H1 (cell line): ENCODE results near the gene AMPH. TPM values are rescaled to one million over a fixed set of nuclear protein-coding genes. Genes with fewer than 3 reads are reported as not detected.

ENCODE experiments used
- CTCF ChIA-PET: fragments of 300-600 bp; sonication (Branson Sonifier 250); formaldehyde crosslinking; loops from one replicate; lab custom pipeline; 2021; ENCODE audit not compliant: partially characterized antibody; lab: Charles Lee
- POLR2A ChIA-PET: fragments of 300-600 bp; sonication (Branson Sonifier 250); formaldehyde crosslinking; loops from one replicate; lab custom pipeline; 2021; ENCODE audit warnings: inconsistent platforms; ENCODE audit not compliant: partially characterized antibody; lab: Charles Lee
- DNase-seq, 2 experiments: peaks; one replicate each; pipeline versions ENCODE4 v3.0.0 to v3.0.0-alpha.2; 2010 to 2022; ENCODE audit warnings: low spot score in 2 of 2, low read depth in 1 of 2, mixed read lengths in 1 of 2
- FAIRE-seq: peaks from 2 replicates; lab custom pipeline; 2011; peaks lifted over from hg19 to GRCh38; lab: Jason Lieb, UNC
- H2AFZ ChIP-seq: 2 replicates; pipeline ENCODE4 v1.8.1; 2012; ENCODE audit warnings: low read length, inconsistent platforms
- H2AK5ac ChIP-seq: 2 replicates; pipeline ENCODE4 v1.6.1; 2013; ENCODE audit warnings: low read depth, low read length
- H2BK120ac ChIP-seq: replicated peaks from 2 replicates; pipeline ENCODE3; 2013; ENCODE audit warnings: low read depth, low read length, inconsistent platforms
- H2BK12ac ChIP-seq: 2 replicates; pipeline ENCODE4 v1.6.1; 2013; ENCODE audit warnings: low read depth, low read length
- H2BK15ac ChIP-seq: 2 replicates; pipeline ENCODE4 v1.6.1; 2013; ENCODE audit warnings: low read length
- H2BK20ac ChIP-seq: 2 replicates; pipeline ENCODE4 v1.6.1; 2013; ENCODE audit warnings: low read length
- H2BK5ac ChIP-seq: 2 replicates; pipeline ENCODE4 v1.6.1; 2013; ENCODE audit warnings: low read depth, low read length
- H3K14ac ChIP-seq: 2 replicates; pipeline ENCODE4 v1.6.1; 2013; ENCODE audit warnings: inconsistent platforms; ENCODE audit not compliant: insufficient read length
- H3K18ac ChIP-seq: 2 replicates; pipeline ENCODE4 v1.6.1; 2013; ENCODE audit warnings: low read length; ENCODE audit errors: extremely low read depth
- H3K23ac ChIP-seq: 2 replicates; pipeline ENCODE4 v1.6.1; 2013; ENCODE audit warnings: inconsistent platforms; ENCODE audit not compliant: insufficient read length
- H3K23me2 ChIP-seq: 2 replicates; pipeline ENCODE4 v1.6.1; 2013; ENCODE audit warnings: low read depth, low read length
- H3K27ac ChIP-seq: 2 replicates; pipeline ENCODE4 v1.6.1; 2011; ENCODE audit warnings: low read depth, low read length, inconsistent platforms
- H3K27me3 ChIP-seq, 4 experiments: replicated peaks in 1 of 4; 1 replicate in 1 of 4; 2 replicates in 3 of 4; pipeline versions ENCODE4 v1.6.1 to v1.8.1; 2011 to 2013; ENCODE audit warnings: low read length in 3 of 4, mild to moderate bottlenecking in 3 of 4, inconsistent platforms in 2 of 4, mixed read lengths in 2 of 4, moderate library complexity in 1 of 4; ENCODE audit not compliant: control insufficient read depth in 3 of 4, insufficient read depth in 3 of 4; ENCODE audit errors: extremely low read depth in 1 of 4
- H3K36me3 ChIP-seq, 4 experiments: 2 replicates each; pipeline versions ENCODE4 v1.6.1 to v1.8.1; 2011 to 2013; ENCODE audit warnings: mild to moderate bottlenecking in 4 of 4, low read length in 3 of 4, moderate library complexity in 2 of 4, control low read depth in 1 of 4, inconsistent platforms in 1 of 4; ENCODE audit not compliant: insufficient read depth in 4 of 4, control insufficient read depth in 2 of 4
- H3K4ac ChIP-seq: replicated peaks from 2 replicates; pipeline ENCODE3; 2013; ENCODE audit warnings: low read length, low read depth, mixed read lengths, inconsistent platforms; ENCODE audit not compliant: insufficient read length
- H3K4me1 ChIP-seq, 4 experiments: replicated peaks in 1 of 4; 1 replicate in 1 of 4; 2 replicates in 3 of 4; pipeline versions ENCODE4 v1.6.1 to v1.8.1; 2011 to 2013; ENCODE audit warnings: low read length in 3 of 4, inconsistent platforms in 2 of 4, mixed read lengths in 1 of 4; ENCODE audit not compliant: insufficient read depth in 4 of 4, control insufficient read depth in 3 of 4
- H3K4me2 ChIP-seq, 2 experiments: 2 replicates each; pipeline versions ENCODE4 v1.6.1 to v1.8.1; 2011 to 2013; ENCODE audit warnings: low read depth in 2 of 2, low read length in 2 of 2, control low read depth in 1 of 2, inconsistent platforms in 1 of 2, mild to moderate bottlenecking in 1 of 2; ENCODE audit not compliant: insufficient read depth in 1 of 2
- H3K4me3 ChIP-seq, 4 experiments: fragments of 200-600, 300-600 bp in 1 of 4; sonication (generic), shearing (Covaris generic), sonication (Bioruptor Twin) in 1 of 4; 2 replicates each; pipeline versions ENCODE4 v1.5.1 to v1.8.1; 2011 to 2016; ENCODE audit warnings: low read length in 4 of 4, low read depth in 3 of 4, control low read depth in 2 of 4, inconsistent platforms in 2 of 4, mild to moderate bottlenecking in 2 of 4, mixed read lengths in 1 of 4, moderate library complexity in 1 of 4; ENCODE audit not compliant: insufficient read depth in 2 of 4; ENCODE audit errors: extremely low read depth in 1 of 4
- H3K56ac ChIP-seq: replicated peaks from 2 replicates; pipeline ENCODE3; 2013; ENCODE audit warnings: low read depth, mild to moderate bottlenecking, mixed read lengths, low read length, inconsistent platforms; ENCODE audit not compliant: insufficient read length
- H3K79me1 ChIP-seq: 2 replicates; pipeline ENCODE4 v1.6.1; 2013; ENCODE audit warnings: low read depth, low read length, control low read depth
- H3K79me2 ChIP-seq, 2 experiments: 2 replicates each; pipeline versions ENCODE4 v1.6.1 to v1.8.1; 2012 to 2013; ENCODE audit warnings: low read length in 2 of 2, mild to moderate bottlenecking in 2 of 2, inconsistent platforms in 1 of 2; ENCODE audit not compliant: insufficient read depth in 2 of 2, control insufficient read depth in 1 of 2
- H3K9ac ChIP-seq, 4 experiments: replicated peaks in 1 of 4; 1 replicate in 1 of 4; 2 replicates in 3 of 4; pipeline versions ENCODE4 v1.6.1 to v1.8.1; 2011 to 2013; ENCODE audit warnings: low read depth in 3 of 4, low read length in 3 of 4, control low read depth in 2 of 4, mild to moderate bottlenecking in 2 of 4, moderate library complexity in 2 of 4, inconsistent platforms in 1 of 4; ENCODE audit errors: extremely low read depth in 1 of 4
- H3K9me3 ChIP-seq, 2 experiments: 2 replicates each; pipeline versions ENCODE4 v1.6.1 to v1.8.1; 2012 to 2013; ENCODE audit warnings: mild to moderate bottlenecking in 2 of 2, moderate library complexity in 2 of 2, control low read depth in 1 of 2, inconsistent platforms in 1 of 2, low read depth in 1 of 2, low read length in 1 of 2, mixed read lengths in 1 of 2; ENCODE audit not compliant: insufficient read depth in 2 of 2
- H4K20me1 ChIP-seq, 2 experiments: replicated peaks in 1 of 2; 2 replicates each; pipeline versions ENCODE3 to v1.8.1; 2011 to 2013; ENCODE audit warnings: inconsistent platforms in 2 of 2, low read length in 2 of 2, mild to moderate bottlenecking in 1 of 2; ENCODE audit not compliant: insufficient read depth in 2 of 2, control insufficient read depth in 1 of 2
- H4K5ac ChIP-seq: 2 replicates; pipeline ENCODE4 v1.6.1; 2013; ENCODE audit warnings: low read length, low read depth, mixed read lengths, inconsistent platforms; ENCODE audit not compliant: insufficient read length
- H4K8ac ChIP-seq: 2 replicates; pipeline ENCODE4 v1.8.0; 2013; ENCODE audit warnings: mild to moderate bottlenecking, moderate library complexity, low read length, inconsistent platforms; ENCODE audit not compliant: insufficient read depth; ENCODE audit errors: extremely low read depth
- H4K91ac ChIP-seq: replicated peaks from 2 replicates; pipeline ENCODE3; 2013; ENCODE audit warnings: low read length, mixed read lengths, inconsistent platforms; ENCODE audit not compliant: insufficient read length
- POLR2A ChIP-seq, 2 experiments: IDR thresholded peaks; 1 replicate in 1 of 2; 2 replicates in 1 of 2; pipeline ENCODE4 v1.6.1; 2011; ENCODE audit warnings: low read depth in 2 of 2, low read length in 2 of 2, mild to moderate bottlenecking in 2 of 2; ENCODE audit errors: control extremely low read depth in 1 of 2
- SIRT6 ChIP-seq: IDR thresholded peaks from one replicate; pipeline ENCODE4 v1.7.1; 2012; ENCODE audit warnings: low read length, inconsistent platforms
- WGBS, 2 experiments: shearing (Covaris generic) in 1 of 2; methylation state at CpG; one replicate each; pipeline versions ENCODE4 v1.1.6 to v1.1.7; 2013 to 2015; ENCODE audit warnings: low lambda C conversion rate in 2 of 2, mixed read lengths in 2 of 2, inconsistent platforms in 1 of 2, low coverage in 1 of 2, missing lambda C conversion rate in 1 of 2; ENCODE audit not compliant: insufficient replicate concordance in 2 of 2, insufficient coverage in 1 of 2, insufficient read length in 1 of 2; ENCODE audit errors: extremely low coverage in 1 of 2, missing lambda C conversion rate in 1 of 2; 5-methylcytosine and 5-hydroxymethylcytosine counted together
- polyA plus RNA-seq, 7 experiments: library from polyadenylated mRNA; depleted of rRNA in 3 of 7; stranded (reverse) in 5 of 7; unstranded in 2 of 7; fragments of >200 nt in 5 of 7; fragments of 200-250 nt in 2 of 7; gene quantifications; 1 replicate in 5 of 7; 2 replicates in 1 of 7; 4 replicates in 1 of 7; pipeline versions ENCODE4 v1.2.1 to v1.2.3, GENCODE V29; 2011 to 2013; ENCODE audit warnings: missing spikeins in 2 of 7, mixed read lengths in 2 of 7
- total RNA-seq: library from RNA; stranded (reverse); fragmentation: NEBNext Ultra II Directional; extraction: Animal tissue kit (Norgen Biotek cat#: 25700); gene quantifications from 2 replicates; pipeline ENCODE4 v1.2.1, GENCODE V29; 2021

AMPH gene
- total and polyA plus RNA-seq, 2 of the 8 experiments (the other 6 are each of a cell fraction or from before 2014, with no cell fraction given), result 7.3 to 12.2 TPM

DNA sequence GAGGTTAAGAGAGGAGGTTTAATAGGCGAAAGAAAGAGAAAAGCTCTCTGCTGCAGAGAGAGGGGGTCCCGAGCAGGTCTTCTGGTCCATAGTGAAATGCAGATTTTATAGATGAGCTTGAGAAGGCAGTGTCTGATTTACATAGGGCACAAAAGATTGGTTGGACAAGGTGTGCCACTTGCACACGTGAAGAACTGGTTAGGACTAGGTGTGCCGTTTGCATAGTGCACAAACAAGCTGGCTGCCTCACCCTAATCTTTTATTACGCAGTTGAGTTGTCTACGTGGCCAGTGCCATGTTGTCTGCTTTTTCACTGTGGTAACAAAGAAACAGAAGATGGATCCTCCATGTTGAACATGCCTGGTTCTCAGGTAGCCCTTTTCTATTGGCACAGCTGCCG is 82.6 kb downstream of the AMPH start:
- Histone ChIP-seq H4K20me1 (no peaks in the 10 kb centered on the region), H2BK12ac (no peak overlapping the region), H3K56ac (no peak overlapping the region), H3K23ac (no peak overlapping the region), H3K27me3 (no peaks in the 10 kb centered on the region), H2AK5ac (no peak overlapping the region), H3K18ac (no peak overlapping the region), H4K91ac (no peak overlapping the region), H3K9ac (no peak overlapping the region), H2BK5ac (no peak overlapping the region), H3K4me3 (no peak overlapping the region), H2AFZ (no peak overlapping the region), H3K4me1 (no peaks in the 10 kb centered on the region), H3K23me2 (no peaks in the 10 kb centered on the region), H3K14ac (no peak overlapping the region), H3K79me1 (no peaks in the 10 kb centered on the region), H2BK120ac (no peak overlapping the region), H2BK20ac (no peak overlapping the region), H3K9me3 (no peaks in the 10 kb centered on the region), H3K4ac (no peak overlapping the region), H3K27ac (no peak overlapping the region), H3K79me2 (no peaks in the 10 kb centered on the region), H4K5ac (no peak overlapping the region), H3K36me3 (no peaks in the 10 kb centered on the region), H4K8ac (no peak overlapping the region), H3K4me2 (no peak overlapping the region), H2BK15ac (no peak overlapping the region)
- FAIRE-seq (no peak), DNase-seq (no peak)
- ChIA-PET CTCF (interaction anchor here (0.9 to 1.2 kb wide), 5 partner anchors 9 to 142 kb away, joined by 3 to 6 read pairs (median 3); no protein-coding TSS in a partner anchor), POLR2A (interaction anchor here (1.1 kb wide), 1 partner anchor 9 kb away, joined by 3 read pairs; no protein-coding TSS in a partner anchor)
- 91% methylated on average over 7 of the region's 7 CpGs; no CpG with 5 or more reads in 1 of the 2 experiments for WGBS, 2 experiments
- TF ChIP-seq SIRT6, result no peak
- no peak for TF ChIP-seq POLR2A (IDR thresholded peaks at IDR 0.05; ENCODE audit: control extremely low read depth in 1 of 2, low read depth in 2 of 2, low read length in 2 of 2)
